Measurements from ENCODE around the gene STEAP1.

Gene STEAP1

GRCh38 chr7:90190995-90191394 lies 36.7 kb downstream of the STEAP1 start:
- TF ChIP-seq, protein P1, sequence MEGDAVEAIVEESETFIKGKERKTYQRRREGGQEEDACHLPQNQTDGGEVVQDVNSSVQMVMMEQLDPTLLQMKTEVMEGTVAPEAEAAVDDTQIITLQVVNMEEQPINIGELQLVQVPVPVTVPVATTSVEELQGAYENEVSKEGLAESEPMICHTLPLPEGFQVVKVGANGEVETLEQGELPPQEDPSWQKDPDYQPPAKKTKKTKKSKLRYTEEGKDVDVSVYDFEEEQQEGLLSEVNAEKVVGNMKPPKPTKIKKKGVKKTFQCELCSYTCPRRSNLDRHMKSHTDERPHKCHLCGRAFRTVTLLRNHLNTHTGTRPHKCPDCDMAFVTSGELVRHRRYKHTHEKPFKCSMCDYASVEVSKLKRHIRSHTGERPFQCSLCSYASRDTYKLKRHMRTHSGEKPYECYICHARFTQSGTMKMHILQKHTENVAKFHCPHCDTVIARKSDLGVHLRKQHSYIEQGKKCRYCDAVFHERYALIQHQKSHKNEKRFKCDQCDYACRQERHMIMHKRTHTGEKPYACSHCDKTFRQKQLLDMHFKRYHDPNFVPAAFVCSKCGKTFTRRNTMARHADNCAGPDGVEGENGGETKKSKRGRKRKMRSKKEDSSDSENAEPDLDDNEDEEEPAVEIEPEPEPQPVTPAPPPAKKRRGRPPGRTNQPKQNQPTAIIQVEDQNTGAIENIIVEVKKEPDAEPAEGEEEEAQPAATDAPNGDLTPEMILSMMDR (IDR thresholded peaks at IDR 0.05; ENCODE audit: insufficient read depth, low read depth, low read length, missing control alignments): no peak
- no peak for DNase-seq (ENCODE audit: low read depth)
- no peak overlapping the region for H3K4me3 ChIP-seq (ENCODE audit: low read length)

DNA sequence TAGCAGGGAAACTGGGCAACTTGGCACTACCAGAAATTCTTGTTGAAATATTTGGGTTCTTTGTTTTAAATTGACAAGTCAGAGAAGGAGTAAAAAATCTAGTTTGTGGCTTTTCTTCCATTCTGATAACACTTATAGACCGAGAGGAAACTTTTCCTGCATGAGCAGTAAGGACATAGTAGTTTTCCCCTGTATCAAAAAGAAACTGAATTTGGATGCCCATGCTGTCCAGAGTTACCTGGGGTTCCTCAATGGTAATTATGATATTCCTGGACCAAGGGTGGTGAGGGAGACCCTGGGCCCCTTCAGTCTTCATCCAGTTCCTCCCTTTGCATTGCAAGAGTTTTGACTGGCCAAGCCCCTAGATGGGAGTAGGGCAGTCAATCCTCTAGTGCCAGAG lies 37.4 kb downstream of the STEAP1 start:
- TF ChIP-seq, protein P1 (IDR thresholded peaks at IDR 0.05; ENCODE audit: insufficient read depth, low read depth, low read length, missing control alignments): no peak
- H3K4me3 ChIP-seq (ENCODE audit: low read length): no peak overlapping the region
- no peak for DNase-seq (ENCODE audit: low read depth)

DNA sequence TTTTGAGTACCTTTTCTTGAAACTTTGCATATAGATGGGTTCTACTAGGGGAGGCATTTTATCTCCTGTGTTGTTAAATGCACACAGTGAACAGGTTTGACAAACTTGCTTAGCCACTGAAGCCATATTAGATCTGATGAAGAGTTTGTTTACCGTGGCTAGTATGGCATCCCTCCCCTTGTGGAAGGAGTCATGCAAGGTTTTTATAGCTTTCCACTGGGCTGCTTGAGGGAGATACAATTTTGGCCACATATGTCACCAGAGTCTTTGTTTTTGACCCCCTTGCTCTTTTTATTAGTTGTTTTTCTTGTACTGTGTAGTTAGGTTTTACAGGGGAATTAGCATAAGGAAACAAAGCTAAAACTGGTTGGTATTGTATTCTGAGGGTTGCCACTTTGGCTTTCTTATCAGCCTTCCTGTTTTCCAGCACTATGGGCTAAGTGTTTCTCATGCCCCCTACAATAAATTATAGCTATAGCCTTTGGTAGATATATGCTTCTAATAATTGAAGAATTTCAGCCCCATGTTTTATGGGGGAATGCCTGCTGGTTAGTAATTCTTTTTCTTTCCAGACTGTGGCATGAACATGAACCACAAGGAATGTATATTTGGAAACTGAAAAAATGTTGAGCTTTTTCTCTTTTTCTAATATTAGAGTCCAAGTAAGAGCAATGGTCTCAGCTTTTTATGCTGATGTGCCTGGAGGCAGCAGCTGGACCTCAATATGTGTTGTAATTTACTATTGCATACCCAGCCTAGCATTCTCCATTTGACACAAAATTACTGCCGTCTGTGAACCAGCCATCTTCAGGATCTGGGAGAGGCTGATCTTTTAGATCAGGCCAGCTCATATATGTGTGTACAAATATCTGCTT lies 38.8 kb downstream of the STEAP1 start:
- no peak overlapping the region for H3K4me3 ChIP-seq (ENCODE audit: low read length)
- TF ChIP-seq, protein P1 (IDR thresholded peaks at IDR 0.05; ENCODE audit: insufficient read depth, low read depth, low read length, missing control alignments): no peak
- DNase-seq (ENCODE audit: low read depth): no peak

DNA sequence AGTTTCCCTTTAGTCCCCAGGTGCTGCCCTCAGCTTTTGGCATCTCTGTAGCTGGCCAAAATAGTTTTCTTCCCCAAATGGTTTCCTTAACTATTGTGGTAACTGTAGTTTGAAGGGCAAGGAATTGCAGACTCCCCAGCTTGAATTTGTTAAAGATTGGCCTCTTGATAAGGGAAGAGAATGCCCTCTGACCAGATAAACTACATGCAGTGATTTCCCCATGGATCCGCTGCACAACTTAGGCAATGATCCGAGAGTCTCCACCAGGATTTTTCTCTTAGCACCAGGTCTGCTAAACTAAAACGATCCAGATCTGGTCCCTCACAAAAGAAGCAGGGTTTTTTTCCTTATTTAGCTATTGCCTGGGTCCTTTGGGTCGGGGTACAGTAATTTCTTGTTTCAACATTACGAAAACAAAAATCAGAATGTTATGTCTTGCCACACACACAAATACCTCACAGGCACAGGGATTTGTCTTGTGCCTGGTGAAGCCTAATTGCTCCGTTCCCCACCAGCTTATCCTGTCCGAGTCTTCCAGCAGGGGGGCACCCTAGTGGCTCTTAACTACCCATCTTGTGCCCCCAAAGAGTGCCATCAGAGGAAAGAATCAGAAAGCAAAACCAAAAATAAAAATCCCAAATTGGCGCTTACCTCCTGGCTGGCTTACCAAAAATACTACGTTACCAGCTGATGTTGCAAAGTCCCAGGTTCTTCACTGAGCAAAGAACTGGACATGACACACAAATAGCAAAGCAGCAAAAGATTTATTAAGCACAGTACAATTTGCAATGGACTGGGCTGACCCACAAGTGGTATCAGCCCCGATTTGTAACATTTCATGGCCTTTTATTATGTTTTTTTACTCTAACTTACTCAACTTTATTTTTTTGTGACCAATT lies 40.9 kb downstream of the STEAP1 start:
- TF ChIP-seq, protein P1 (IDR thresholded peaks at IDR 0.05; ENCODE audit: insufficient read depth, low read depth, low read length, missing control alignments): no peak
- no peak overlapping the region for H3K4me3 ChIP-seq (ENCODE audit: low read length)
- no peak for DNase-seq (ENCODE audit: low read depth)

DNA sequence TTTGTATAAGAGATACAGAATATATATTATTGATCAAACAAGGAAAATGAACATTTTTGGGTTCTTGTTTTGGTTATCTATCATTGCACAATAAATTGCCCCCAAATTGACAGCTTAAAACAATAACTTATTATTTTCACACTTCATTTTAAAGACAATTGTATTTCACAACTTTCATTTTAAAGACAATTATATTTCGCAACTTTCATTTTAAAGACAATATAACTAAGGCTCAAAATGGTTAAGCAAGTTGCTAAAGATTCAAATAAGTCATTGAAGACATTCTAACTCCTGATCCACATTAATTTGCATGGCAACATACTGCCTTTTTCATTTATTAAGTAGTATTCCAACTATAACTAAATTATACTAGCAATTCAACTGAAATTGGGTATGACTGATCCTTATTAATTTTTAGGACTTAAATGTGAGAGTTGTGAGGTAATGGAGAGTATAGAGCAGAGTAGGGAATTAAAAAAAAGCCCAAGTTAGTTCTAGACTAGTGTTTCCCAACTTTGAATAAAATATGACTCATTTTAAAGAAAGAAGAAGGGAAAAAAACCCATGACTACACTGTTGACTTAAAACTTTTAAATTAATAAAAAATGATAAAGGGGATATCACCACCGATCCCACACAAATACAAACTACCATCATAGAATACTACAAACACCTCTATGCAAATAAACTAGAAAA lies 47.4 kb downstream of the STEAP1 start:
- TF ChIP-seq, protein P1 (IDR thresholded peaks at IDR 0.05; ENCODE audit: insufficient read depth, low read depth, low read length, missing control alignments): no peak
- DNase-seq (ENCODE audit: low read depth): no peak
- no peak overlapping the region for H3K4me3 ChIP-seq (ENCODE audit: low read length)

- no peak overlapping the region for H3K4me3 ChIP-seq (ENCODE audit: low read length)
- no peak for DNase-seq (ENCODE audit: low read depth)
- TF ChIP-seq, protein P1 (IDR thresholded peaks at IDR 0.05; ENCODE audit: insufficient read depth, low read depth, low read length, missing control alignments): no peak
Measured at GRCh38 chr7:90207956-90208355, 53.7 kb downstream of the STEAP1 start.

Measured in epithelial cell of esophagus (primary cell).